GM12892 (cell line): ENCODE results near the gene TDRD15.

ENCODE experiments used
- POLR2A ChIP-seq: IDR thresholded peaks from 2 replicates; pipeline ENCODE4 v1.6.1; 2011; ENCODE audit warnings: low read depth, low read length, control low read depth
- POLR2AphosphoS5 ChIP-seq: IDR thresholded peaks from 2 replicates; pipeline ENCODE4 v1.6.1; 2011; ENCODE audit warnings: low read depth, low read length, control low read depth
- TAF1 ChIP-seq: IDR thresholded peaks from 2 replicates; pipeline ENCODE4 v1.6.1; 2011; ENCODE audit warnings: low read depth, mild to moderate bottlenecking, control low read depth, low read length, borderline replicate concordance

DNA sequence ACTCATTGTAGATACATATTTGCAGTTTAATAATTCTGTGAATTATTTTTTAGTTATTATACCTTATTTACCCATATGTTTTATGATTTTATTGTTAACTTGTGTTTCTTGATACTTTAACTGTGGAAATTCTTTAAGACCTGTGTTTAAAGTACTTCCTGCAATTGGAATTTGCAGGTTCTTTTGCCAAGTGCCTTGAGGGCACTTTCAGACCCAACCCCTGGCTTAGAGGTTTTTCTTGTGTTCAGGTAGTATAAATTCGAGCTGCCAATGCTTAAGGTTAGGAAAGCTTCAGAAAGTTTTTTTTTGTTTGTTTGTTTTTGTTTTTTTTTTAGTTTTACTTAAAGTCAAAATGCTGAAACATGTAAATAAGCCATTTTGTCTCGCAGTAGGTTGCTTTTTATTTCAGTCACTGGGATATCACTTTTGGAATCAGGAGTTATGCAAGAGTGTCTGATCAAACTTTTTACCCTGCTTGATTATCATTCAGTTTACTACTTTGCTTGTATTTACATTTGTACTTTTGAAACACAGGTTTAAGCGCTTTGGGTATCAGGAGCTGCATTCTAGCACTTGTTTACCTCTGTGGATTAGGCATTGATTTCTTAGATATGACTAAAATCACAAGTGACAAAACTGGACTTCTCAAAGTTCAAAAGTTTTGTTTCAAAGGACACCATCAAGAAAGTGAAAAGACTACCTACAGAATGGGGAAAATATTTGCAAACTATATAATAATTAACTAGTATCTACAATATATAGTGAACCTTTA is 31.8 kb downstream of the TDRD15 start:
- TF ChIP-seq POLR2AphosphoS5 (no peak), POLR2A (no peak), TAF1 (no peak)
